Astrocyte (in vitro differentiated cells and primary cell): Measurements from ENCODE around the gene FAM131B. TPM values are rescaled to one million over a fixed set of nuclear protein-coding genes. Genes with fewer than 3 reads are reported as not detected.
"Not testable (repeated sequence)": the region's sequence is repeated elsewhere in the genome, so short reads cannot be mapped to it uniquely, and the experiment has no call there.

Experiments
- DNase-seq: peaks from one replicate; pipeline ENCODE4 v3.0.0-alpha.2; 2010; ENCODE audit warnings: low read depth
- FAIRE-seq: peaks from 2 replicates; lab custom pipeline; 2011; peaks lifted over from hg19 to GRCh38; lab: Jason Lieb, UNC
- H2AFZ ChIP-seq: 2 replicates; pipeline ENCODE4 v1.6.0; 2012; ENCODE audit warnings: low read depth, low read length, inconsistent platforms
- H3K27ac ChIP-seq: 2 replicates; pipeline ENCODE4 v1.5.1; 2011; ENCODE audit warnings: low read depth, low read length, inconsistent platforms
- H3K27me3 ChIP-seq: 2 replicates; pipeline ENCODE4 v1.6.0; 2011; ENCODE audit warnings: low read length, inconsistent platforms; ENCODE audit not compliant: insufficient read depth
- H3K36me3 ChIP-seq: 2 replicates; pipeline ENCODE4 v1.5.1; 2011; ENCODE audit warnings: low read length, inconsistent platforms; ENCODE audit not compliant: insufficient read depth
- H3K4me1 ChIP-seq: 2 replicates; pipeline ENCODE4 v1.5.1; 2011; ENCODE audit warnings: low read length, inconsistent platforms; ENCODE audit not compliant: insufficient read depth
- H3K4me2 ChIP-seq: 2 replicates; pipeline ENCODE4 v1.6.0; 2012; ENCODE audit warnings: low read length, inconsistent platforms
- H3K4me3 ChIP-seq: 2 replicates; pipeline ENCODE4 v1.5.1; 2011; ENCODE audit warnings: low read depth, mild to moderate bottlenecking, low read length, inconsistent platforms; ENCODE audit not compliant: insufficient read depth
- H3K79me2 ChIP-seq: 2 replicates; pipeline ENCODE4 v1.6.0; 2012; ENCODE audit warnings: mild to moderate bottlenecking, low read length, inconsistent platforms; ENCODE audit not compliant: insufficient read depth
- H3K9ac ChIP-seq: 2 replicates; pipeline ENCODE4 v1.6.0; 2012; ENCODE audit warnings: mild to moderate bottlenecking, low read length, inconsistent platforms
- H3K9me3 ChIP-seq: 2 replicates; pipeline ENCODE4 v1.5.1; 2012; ENCODE audit warnings: low read depth, mild to moderate bottlenecking, low read length, inconsistent platforms; ENCODE audit not compliant: insufficient read depth
- H4K20me1 ChIP-seq: 2 replicates; pipeline ENCODE4 v1.6.0; 2012; ENCODE audit warnings: low read length, inconsistent platforms; ENCODE audit not compliant: insufficient read depth
- H3K27ac Mint-ChIP-seq: one replicate; pipeline ENCODE4 v1.8.0; 2021; ENCODE audit warnings: mild to moderate bottlenecking, mixed read lengths; ENCODE audit not compliant: unreplicated experiment
- H3K27me3 Mint-ChIP-seq: one replicate; pipeline ENCODE4 v1.8.0; 2021; ENCODE audit warnings: low read depth, mixed read lengths; ENCODE audit not compliant: unreplicated experiment
- H3K36me3 Mint-ChIP-seq: one replicate; pipeline ENCODE4 v1.8.0; 2021; ENCODE audit warnings: low read depth, mixed read lengths; ENCODE audit not compliant: unreplicated experiment
- H3K4me1 Mint-ChIP-seq: one replicate; pipeline ENCODE4 v1.8.0; 2021; ENCODE audit warnings: low read depth, mixed read lengths; ENCODE audit not compliant: unreplicated experiment
- H3K4me3 Mint-ChIP-seq: one replicate; pipeline ENCODE4 v1.8.0; 2021; ENCODE audit warnings: mild to moderate bottlenecking, moderate library complexity, mixed read lengths; ENCODE audit not compliant: unreplicated experiment
- H3K9me3 Mint-ChIP-seq: one replicate; pipeline ENCODE4 v1.8.0; 2021; ENCODE audit warnings: mild to moderate bottlenecking, mixed read lengths; ENCODE audit not compliant: unreplicated experiment
- CTCF ChIP-seq: IDR thresholded peaks from 2 replicates; pipeline ENCODE4 v1.5.1; 2011; ENCODE audit warnings: low read depth, mild to moderate bottlenecking, inconsistent platforms, low read length, moderate library complexity; ENCODE audit not compliant: insufficient read depth
- EZH2 ChIP-seq: IDR thresholded peaks from 2 replicates; pipeline ENCODE4 v1.6.1; 2012; ENCODE audit warnings: mild to moderate bottlenecking, low read length, inconsistent platforms; ENCODE audit not compliant: insufficient read depth
- total RNA-seq: library from RNA; stranded (reverse); gene quantifications from 2 replicates; pipeline ENCODE4 v1.2.1, GENCODE V29; 2021

Gene FAM131B
- total RNA-seq, 1 donor from 2014 or later: 7.6 TPM

- Histone ChIP-seq H3K27ac (no peak overlapping the region), H3K4me2 (no peak overlapping the region), H3K9ac (no peak overlapping the region), H3K4me3 (no peak overlapping the region), H3K79me2 (no peaks in the 10 kb centered on the region), H3K9me3 (no peaks in the 10 kb centered on the region), H3K4me1 (peaks cover 11% of the 10 kb centered on the region), H2AFZ (no peak overlapping the region), H3K36me3 (no peaks in the 10 kb centered on the region), H4K20me1 (no peaks in the 10 kb centered on the region), H3K27me3 (peaks cover 17% of the 10 kb centered on the region)
- Mint-ChIP-seq H3K27me3 (peaks cover 17% of the 10 kb centered on the region), H3K4me1 (peaks cover 19% of the 10 kb centered on the region), H3K4me3 (no peak overlapping the region), H3K9me3 (no peaks in the 10 kb centered on the region), H3K36me3 (peaks cover 4% of the 10 kb centered on the region), H3K27ac (no peak overlapping the region)
- no peak for FAIRE-seq
- no peak for DNase-seq
- TF ChIP-seq EZH2 (no peak), CTCF (no peak)
Measured at GRCh38 chr7:143405173-143406001, 42.9 kb upstream of the FAM131B start.

- H3K36me3 ChIP-seq, DNase-seq, H3K36me3 Mint-ChIP-seq, H2AFZ ChIP-seq, H3K79me2 ChIP-seq, H4K20me1 ChIP-seq, H3K27ac ChIP-seq, H3K9ac ChIP-seq, H3K9me3 Mint-ChIP-seq, H3K4me3 ChIP-seq, H3K9me3 ChIP-seq, H3K27ac Mint-ChIP-seq, H3K4me3 Mint-ChIP-seq, H3K4me1 ChIP-seq, H3K4me2 ChIP-seq, FAIRE-seq, H3K4me1 Mint-ChIP-seq: not testable (repeated sequence)
- H3K27me3 ChIP-seq: peaks cover 12% of the 10 kb centered on the region
- H3K27me3 Mint-ChIP-seq: peaks cover 11% of the 10 kb centered on the region
Measured at GRCh38 chr7:143402233-143402632, 39.7 kb upstream of the FAM131B start.

GRCh38 chr7:143401265-143401664, 38.8 kb upstream of the FAM131B start:
- H3K9ac ChIP-seq: no peak overlapping the region
- DNase-seq (no peak), FAIRE-seq (no peak)
- peaks cover 12% of the 10 kb centered on the region for H3K27me3 ChIP-seq
- H3K36me3 Mint-ChIP-seq: peaks cover 2% of the 10 kb centered on the region
- H3K9me3 ChIP-seq: no peaks in the 10 kb centered on the region
- peaks cover 11% of the 10 kb centered on the region for H3K27me3 Mint-ChIP-seq
- TF ChIP-seq EZH2 (no peak), CTCF (no peak)
- no peaks in the 10 kb centered on the region for H3K9me3 Mint-ChIP-seq
- H3K27ac ChIP-seq: no peak overlapping the region
- no peaks in the 10 kb centered on the region for H3K4me1 ChIP-seq
- H3K79me2 ChIP-seq: no peaks in the 10 kb centered on the region
- H3K27ac Mint-ChIP-seq: no peak overlapping the region
- H3K4me2 ChIP-seq: no peak overlapping the region
- H4K20me1 ChIP-seq: no peaks in the 10 kb centered on the region
- H3K4me3 ChIP-seq: no peak overlapping the region
- no peaks in the 10 kb centered on the region for H3K36me3 ChIP-seq
- H3K4me3 Mint-ChIP-seq: no peak overlapping the region
- no peaks in the 10 kb centered on the region for H3K4me1 Mint-ChIP-seq
- H2AFZ ChIP-seq: no peak overlapping the region
